GM21526 (cell line): ENCODE results near the gene PCSK6.

Experiments
- ATAC-seq: cut with Tn5 transposase; IDR thresholded peaks from one replicate; pipeline ENCODE4 v1.9.1; 2021; ENCODE audit warnings: moderate library complexity; ENCODE audit not compliant: unreplicated experiment, low FRiP score

PCSK6 gene

GRCh38 chr15:101486696-101487459 lies 2.6 kb downstream of the PCSK6 start:
- no peak for ATAC-seq

- no peak for ATAC-seq
These were observed 6.0 kb downstream of the PCSK6 start for GRCh38 chr15:101483462-101483861.

- no peak for ATAC-seq
These were observed 6.8 kb downstream of the PCSK6 start for GRCh38 chr15:101482526-101483371.

DNA sequence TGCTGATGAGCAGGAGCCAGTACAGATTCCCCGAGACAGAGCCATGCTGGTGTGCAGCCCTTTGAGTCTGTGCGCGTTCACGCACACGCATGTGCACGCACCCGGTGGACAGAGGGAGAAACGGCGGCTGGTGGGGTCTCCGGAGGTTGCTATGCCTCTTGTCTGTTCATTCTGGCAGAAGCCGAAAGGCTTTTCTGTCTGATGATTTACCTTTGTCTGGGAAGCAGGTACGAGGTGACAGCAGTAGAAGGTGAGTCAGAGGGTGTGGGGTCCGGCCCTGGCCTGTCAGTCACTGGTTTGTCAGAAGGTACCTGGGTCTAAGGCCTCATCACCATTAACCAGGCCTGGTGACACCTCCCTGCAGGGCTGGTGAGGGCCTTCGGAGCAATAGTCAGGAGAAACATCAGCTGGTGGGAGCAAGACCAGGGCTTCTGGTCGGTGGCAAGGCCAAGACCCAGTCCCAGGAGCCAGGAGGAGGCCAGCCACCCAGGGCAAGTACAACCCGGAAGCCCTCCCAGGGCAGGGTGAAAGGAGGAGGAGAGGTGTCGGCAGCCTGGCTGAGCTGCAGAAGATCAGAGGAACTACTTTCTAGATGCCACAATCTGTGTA lies 7.5 kb downstream of the PCSK6 start:
- ATAC-seq, result no peak

DNA sequence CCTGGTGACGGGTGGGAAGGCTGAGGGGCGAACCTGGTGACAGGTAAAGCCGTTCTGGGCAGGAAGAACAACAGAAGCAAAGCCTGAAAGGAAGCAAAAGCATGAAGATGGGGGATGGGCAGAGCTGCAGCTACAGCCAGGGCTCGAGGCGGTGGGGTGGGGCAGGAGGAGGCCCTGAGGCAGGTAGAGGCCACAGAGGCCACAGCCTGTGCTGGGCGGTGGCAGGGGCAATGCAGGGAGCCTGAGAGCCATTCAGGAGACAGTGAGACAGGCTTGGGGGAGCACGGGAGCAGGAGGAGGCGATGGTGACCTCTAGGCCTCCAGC lies 8.2 kb downstream of the PCSK6 start:
- no peak for ATAC-seq

DNA sequence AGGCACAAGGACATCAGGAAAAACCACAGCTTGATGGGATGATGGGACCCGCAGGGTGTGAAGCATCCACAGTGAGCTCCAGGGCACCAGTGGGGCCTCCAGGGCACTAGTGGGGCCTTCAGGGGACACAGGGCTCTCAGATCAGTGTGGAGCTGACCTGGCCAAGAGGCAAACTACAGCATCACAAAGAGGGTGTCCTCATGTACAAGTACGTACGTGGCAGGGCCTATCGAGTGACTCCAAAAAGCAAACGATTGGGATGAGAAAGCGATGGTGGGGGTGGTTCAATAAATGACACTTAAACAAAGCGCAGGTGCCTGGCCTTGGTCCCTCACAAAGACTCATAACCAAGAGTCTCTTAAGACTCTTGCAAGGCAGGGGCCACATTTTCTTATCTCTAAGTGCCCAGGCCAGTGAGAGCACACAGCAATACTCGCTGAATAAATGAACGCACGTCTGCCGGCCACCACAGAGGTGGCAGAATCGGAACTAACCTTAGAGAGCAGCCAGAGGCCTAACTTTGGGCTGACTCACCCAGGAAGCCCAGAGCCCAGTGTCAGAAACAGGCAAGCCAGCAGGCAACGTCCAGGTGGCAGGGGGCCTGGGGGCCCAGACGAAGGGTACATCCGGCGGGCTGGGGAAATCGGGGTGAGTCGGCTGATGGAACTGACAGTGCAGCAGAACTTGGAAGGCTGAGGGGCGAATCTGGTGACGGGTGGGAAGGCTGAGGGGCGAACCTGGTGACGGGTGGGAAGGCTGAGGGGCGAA lies 8.7 kb downstream of the PCSK6 start:
- no peak for ATAC-seq

DNA sequence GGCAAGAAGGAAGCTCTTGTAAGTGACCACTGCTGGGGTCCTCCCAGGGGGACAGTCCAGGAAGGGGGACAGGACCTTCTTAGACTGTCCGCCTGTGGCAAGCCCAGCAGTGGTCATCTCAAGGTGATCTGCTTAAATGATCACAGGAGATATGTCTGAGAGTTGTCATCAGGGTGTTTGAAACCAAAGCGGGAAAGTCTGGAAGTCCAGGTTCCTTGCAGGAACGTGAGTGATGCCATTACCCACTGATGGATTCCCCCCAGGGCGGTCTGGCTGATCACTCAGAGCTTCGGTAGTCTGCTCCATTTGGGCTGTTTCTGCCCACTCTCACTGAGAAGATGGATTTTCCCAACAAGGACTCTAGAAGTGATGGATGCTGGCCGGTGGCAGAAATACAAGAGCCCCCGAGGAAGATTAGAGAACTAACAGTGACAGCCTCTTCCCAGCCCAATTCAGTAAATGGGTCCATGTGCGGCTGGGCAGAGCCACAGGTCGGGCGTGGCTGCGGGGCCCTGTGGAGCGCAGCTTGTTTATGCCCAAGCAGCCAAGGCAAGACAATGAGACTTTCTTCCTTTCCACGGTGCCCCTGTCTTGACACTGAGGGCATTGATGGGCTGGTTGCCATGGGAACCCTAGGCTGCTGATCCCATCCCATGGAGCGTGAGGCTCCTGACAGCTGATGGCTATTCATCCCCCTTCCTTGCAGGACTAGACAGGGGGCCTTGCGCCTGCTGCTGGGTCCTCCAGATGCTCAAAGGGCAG lies 9.5 kb downstream of the PCSK6 start:
- ATAC-seq, result no peak

- no peak for ATAC-seq
These were observed 10.1 kb downstream of the PCSK6 start for GRCh38 chr15:101479342-101479845.

DNA sequence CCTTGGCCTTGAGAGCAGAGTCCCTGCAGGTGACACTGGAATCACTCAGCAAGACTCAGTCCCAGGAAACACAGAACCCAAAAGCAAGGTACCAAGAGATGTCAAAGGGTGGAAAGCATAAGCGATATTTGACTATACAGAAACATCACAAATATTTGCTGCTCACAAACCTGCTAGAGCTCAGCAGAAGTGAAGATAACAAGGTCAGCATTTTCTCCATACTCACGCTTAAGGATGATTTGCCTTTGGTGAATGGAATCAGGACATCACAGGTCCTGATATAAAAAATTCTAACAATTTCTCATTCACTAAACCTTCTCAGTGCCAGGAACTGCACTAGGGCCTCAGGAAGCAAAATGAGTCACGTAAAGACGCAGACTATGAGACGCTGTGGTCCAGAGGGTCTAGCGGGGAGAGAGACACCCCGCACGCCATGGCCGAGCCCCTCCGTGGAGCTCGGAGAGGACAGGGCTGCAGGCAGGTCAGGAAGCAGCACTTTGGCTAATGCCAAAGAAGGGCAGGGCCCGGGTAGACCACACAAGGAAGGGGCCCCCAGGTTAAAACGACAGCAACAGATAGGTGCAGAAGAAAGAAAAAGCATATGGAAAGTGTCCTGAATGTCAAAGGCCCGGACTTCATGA lies 10.7 kb downstream of the PCSK6 start:
- no peak for ATAC-seq

DNA sequence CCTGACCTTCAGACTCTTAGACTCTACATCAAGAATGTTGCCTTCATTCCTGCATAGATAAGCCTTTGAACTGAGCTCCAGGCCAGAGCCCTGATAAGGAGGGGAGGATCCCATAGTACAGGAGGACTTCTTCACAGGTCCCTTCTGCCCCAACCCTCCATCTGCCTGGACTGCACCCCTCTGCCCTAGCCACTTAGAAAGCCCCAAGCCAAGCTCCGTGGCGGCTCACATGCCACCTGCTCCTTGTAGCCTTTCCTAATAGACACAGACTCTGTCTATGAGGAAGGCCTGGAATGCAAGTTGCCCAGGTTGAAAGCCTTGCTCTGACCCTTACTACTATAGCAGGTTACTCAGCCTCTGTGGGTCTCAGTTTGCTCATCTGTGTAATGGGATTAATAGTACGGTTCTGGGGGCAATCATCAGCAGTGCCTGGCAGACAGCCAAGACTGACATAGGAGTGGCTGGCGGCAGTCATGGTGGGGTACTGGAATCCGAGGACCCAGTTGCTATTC lies 11.6 kb downstream of the PCSK6 start:
- ATAC-seq, result no peak

DNA sequence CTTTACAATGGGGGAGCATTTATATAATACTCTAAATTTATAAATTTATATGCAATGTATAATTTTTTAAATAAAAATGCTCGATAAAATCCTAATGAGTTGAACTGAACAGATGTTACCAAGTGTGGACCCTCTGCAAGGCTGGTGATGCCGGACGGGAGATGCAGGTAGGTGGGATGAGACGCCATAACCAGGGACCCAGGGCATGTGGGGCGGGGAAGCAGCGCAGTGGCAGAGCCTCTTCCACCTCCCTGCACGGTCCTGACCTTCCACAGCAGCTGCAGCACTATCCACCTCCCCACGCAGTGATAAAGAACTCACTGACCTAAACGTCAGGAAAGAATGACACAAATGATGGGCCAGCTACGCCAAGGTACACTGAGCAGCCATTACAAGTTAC lies 12.8 kb downstream of the PCSK6 start:
- ATAC-seq, result no peak

GRCh38 chr15:101474983-101475382 lies 14.5 kb downstream of the PCSK6 start:
- ATAC-seq, result no peak

DNA sequence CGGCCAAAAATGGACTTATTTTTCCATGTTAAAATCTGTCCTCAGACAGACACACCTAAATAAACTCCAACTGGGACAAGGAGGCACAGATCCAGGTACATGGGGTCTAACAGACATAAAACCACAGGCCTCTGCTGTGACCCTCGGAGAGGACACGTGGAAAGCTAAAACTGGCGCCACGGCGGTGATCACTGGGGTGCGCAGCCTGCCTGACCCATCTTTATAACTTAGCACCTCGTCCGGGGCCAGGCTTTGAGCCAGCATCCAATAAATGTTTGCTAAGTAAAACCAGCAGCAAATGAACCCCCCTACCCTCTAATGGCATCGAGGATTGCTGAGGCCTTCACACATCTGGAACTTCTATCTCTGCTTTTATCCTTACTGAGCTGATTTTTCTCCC lies 15.3 kb downstream of the PCSK6 start:
- ATAC-seq, result no peak

- no peak for ATAC-seq
These were observed 17.5 kb downstream of the PCSK6 start for GRCh38 chr15:101472033-101472432.

GRCh38 chr15:101470548-101471239 lies 18.8 kb downstream of the PCSK6 start:
- no peak for ATAC-seq

DNA sequence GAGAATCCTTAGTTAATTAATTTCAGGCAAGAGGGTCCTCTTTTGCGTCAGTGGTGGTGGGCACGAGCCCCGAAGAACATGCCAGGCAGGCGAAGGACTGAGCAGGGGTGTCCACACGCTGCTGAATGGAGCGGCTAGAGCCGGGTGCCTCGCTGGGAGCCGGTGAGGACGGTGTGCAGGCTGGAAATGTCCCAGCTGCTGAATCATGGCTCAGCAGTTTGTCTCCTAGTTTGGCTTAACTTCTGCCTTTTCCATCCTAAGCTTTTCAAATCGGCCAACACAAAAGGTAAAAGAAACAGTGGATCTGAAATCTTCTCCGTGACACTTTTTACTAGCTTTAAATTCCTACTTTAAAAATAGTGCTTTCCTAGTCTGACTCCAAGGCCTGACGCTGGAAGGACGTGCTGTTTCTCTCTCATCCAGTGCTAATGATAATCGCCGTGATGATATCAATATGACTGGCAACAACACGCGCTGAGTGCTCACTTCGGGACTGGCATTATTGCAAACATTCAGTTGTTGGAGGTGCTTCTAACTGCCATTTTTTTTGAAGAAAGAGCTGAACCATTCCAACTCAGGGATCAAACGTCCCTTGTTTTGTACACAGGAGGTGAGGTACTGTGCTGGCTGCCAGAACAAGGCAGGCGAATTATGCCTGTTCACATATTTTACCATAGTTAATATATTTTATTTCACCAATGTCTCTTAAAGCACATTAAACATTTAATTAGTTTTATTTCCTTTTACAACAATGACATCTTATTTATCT lies 19.8 kb downstream of the PCSK6 start:
- ATAC-seq, result no peak

DNA sequence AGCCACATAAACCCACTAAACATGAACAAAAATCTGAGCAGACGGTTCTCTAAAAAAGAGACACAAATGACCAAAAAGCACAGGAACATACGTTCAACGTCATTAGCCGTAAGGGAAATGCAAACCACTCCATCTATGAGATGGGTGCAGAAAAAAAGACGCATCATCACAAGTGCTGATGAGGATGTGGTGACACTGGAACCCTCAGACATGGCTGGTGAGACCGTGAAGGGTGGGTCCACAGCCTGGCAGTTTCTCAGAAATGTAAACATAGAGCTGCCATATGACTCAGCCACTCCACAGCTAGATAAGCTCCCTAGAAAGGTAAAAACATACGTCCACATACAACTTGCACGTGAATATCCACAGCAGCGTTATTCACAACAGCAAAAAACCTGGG lies 23.3 kb downstream of the PCSK6 start:
- no peak for ATAC-seq
